ENCODE results near the gene B3GNT3. TPM values are rescaled to one million over a fixed set of nuclear protein-coding genes. Genes with fewer than 3 reads are reported as not detected.

The B3GNT3 gene
- total RNA-seq, 6 experiments from 2014 or later = 0.26 to 13.6 (median 3.1) TPM

DNA sequence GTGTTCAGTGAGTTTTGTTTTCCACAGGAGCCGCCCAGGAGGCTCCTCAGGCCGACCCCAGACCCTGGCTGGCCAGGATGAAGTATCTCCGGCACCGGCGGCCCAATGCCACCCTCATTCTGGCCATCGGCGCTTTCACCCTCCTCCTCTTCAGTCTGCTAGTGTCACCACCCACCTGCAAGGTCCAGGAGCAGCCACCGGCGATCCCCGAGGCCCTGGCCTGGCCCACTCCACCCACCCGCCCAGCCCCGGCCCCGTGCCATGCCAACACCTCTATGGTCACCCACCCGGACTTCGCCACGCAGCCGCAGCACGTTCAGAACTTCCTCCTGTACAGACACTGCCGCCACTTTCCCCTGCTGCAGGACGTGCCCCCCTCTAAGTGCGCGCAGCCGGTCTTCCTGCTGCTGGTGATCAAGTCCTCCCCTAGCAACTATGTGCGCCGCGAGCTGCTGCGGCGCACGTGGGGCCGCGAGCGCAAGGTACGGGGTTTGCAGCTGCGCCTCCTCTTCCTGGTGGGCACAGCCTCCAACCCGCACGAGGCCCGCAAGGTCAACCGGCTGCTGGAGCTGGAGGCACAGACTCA is 12.9 kb downstream of the B3GNT3 start:
- DNase-seq = no peak
- TF ChIP-seq, protein P1, sequence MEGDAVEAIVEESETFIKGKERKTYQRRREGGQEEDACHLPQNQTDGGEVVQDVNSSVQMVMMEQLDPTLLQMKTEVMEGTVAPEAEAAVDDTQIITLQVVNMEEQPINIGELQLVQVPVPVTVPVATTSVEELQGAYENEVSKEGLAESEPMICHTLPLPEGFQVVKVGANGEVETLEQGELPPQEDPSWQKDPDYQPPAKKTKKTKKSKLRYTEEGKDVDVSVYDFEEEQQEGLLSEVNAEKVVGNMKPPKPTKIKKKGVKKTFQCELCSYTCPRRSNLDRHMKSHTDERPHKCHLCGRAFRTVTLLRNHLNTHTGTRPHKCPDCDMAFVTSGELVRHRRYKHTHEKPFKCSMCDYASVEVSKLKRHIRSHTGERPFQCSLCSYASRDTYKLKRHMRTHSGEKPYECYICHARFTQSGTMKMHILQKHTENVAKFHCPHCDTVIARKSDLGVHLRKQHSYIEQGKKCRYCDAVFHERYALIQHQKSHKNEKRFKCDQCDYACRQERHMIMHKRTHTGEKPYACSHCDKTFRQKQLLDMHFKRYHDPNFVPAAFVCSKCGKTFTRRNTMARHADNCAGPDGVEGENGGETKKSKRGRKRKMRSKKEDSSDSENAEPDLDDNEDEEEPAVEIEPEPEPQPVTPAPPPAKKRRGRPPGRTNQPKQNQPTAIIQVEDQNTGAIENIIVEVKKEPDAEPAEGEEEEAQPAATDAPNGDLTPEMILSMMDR (IDR thresholded peaks at IDR 0.05) = no peak
- TF ChIP-seq POLR2A (IDR thresholded peaks at IDR 0.05) = no peak
- H3K27ac ChIP-seq = no peak overlapping the region
- no peaks in the 10 kb centered on the region for H3K4me1 ChIP-seq
- no peaks in the 10 kb centered on the region for H3K36me3 ChIP-seq
- H3K4me3 ChIP-seq = no peak overlapping the region
- ATAC-seq = no peak
- no CpG with 5 or more reads among the region's 38 CpGs for WGBS (ENCODE audit: insufficient coverage, low coverage, low lambda C conversion rate, missing lambda C conversion rate)
- no peaks in the 10 kb centered on the region for H3K27me3 ChIP-seq
- intact Hi-C loops (cut with DNase I) = no loop called here
- H3K9me3 ChIP-seq = no peaks in the 10 kb centered on the region

DNA sequence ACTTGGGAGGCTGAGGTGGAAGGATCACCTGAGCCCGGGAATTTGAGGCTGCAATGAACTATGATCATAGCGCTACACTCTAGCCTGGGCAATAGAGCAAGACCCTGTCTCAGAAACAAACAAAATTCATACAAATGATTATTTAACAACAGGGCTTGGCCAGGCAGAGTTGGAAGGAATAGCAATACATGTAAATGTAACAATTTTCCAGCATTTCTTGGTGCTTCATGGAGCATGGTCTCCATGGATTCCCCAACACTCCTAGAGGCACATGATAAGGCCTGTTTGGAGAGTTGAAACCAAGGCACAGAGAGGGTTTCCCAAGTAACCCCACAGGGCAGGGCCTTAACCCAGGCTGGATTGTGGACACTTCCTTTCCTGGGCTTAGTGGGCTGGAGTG is 16.2 kb downstream of the B3GNT3 start:
- Histone ChIP-seq H3K27me3 (no peaks in the 10 kb centered on the region), H3K27ac (no peak overlapping the region), H3K4me1 (no peaks in the 10 kb centered on the region), H3K36me3 (no peaks in the 10 kb centered on the region), H3K4me3 (no peak overlapping the region), H3K9me3 (no peaks in the 10 kb centered on the region)
- DNase-seq (no peak), ATAC-seq (no peak)
- WGBS (ENCODE audit: insufficient coverage, low coverage, low lambda C conversion rate, missing lambda C conversion rate) = 94% methylated on average over 2 of the region's 2 CpGs
- TF ChIP-seq, protein P1 (IDR thresholded peaks at IDR 0.05) = no peak
- no peak for TF ChIP-seq POLR2A (IDR thresholded peaks at IDR 0.05)
- intact Hi-C loops (cut with DNase I) = no loop called here

DNA sequence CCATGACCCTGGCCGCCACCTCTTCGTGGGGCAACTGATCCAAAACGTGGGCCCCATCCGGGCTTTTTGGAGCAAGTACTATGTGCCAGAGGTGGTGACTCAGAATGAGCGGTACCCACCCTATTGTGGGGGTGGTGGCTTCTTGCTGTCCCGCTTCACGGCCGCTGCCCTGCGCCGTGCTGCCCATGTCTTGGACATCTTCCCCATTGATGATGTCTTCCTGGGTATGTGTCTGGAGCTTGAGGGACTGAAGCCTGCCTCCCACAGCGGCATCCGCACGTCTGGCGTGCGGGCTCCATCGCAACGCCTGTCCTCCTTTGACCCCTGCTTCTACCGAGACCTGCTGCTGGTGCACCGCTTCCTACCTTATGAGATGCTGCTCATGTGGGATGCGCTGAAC is 16.7 kb downstream of the B3GNT3 start:
- H3K27me3 ChIP-seq = no peaks in the 10 kb centered on the region

DNA sequence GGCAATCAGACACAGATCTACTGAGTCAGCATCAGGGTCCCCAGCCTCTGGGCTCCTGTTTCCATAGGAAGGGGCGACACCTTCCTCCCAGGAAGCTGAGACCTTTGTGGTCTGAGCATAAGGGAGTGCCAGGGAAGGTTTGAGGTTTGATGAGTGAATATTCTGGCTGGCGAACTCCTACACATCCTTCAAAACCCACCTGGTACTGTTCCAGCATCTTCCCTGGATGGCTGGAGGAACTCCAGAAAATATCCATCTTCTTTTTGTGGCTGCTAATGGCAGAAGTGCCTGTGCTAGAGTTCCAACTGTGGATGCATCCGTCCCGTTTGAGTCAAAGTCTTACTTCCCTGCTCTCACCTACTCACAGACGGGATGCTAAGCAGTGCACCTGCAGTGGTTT is 17.2 kb downstream of the B3GNT3 start:
- WGBS (ENCODE audit: insufficient coverage, low coverage, low lambda C conversion rate, missing lambda C conversion rate) = 54% methylated on average over 5 of the region's 5 CpGs
- H3K36me3 ChIP-seq = no peaks in the 10 kb centered on the region
- H3K4me1 ChIP-seq = no peaks in the 10 kb centered on the region
- H3K9me3 ChIP-seq = no peaks in the 10 kb centered on the region
- no peak for DNase-seq
- intact Hi-C loops (cut with DNase I) = no loop called here
- no peak for ATAC-seq
- H3K27me3 ChIP-seq = no peaks in the 10 kb centered on the region
- no peak overlapping the region for H3K27ac ChIP-seq
- no peak overlapping the region for H3K4me3 ChIP-seq
- no peak for TF ChIP-seq POLR2A (IDR thresholded peaks at IDR 0.05)
- TF ChIP-seq, protein P1 (IDR thresholded peaks at IDR 0.05) = no peak

More for the DNA sequence above, 16.7 kb downstream of the B3GNT3 start:
- WGBS (ENCODE audit: insufficient coverage, low coverage, low lambda C conversion rate, missing lambda C conversion rate) = no CpG with 5 or more reads among the region's 20 CpGs
- no peaks in the 10 kb centered on the region for H3K36me3 ChIP-seq
- H3K4me3 ChIP-seq = no peak overlapping the region
- no peaks in the 10 kb centered on the region for H3K4me1 ChIP-seq
- intact Hi-C loops (cut with DNase I) = no loop called here
- no peak for ATAC-seq
- no peaks in the 10 kb centered on the region for H3K9me3 ChIP-seq
- no peak for TF ChIP-seq POLR2A (IDR thresholded peaks at IDR 0.05)
- TF ChIP-seq, protein P1 (IDR thresholded peaks at IDR 0.05) = no peak
- no peak for DNase-seq
- H3K27ac ChIP-seq = no peak overlapping the region
